Muscle of leg (tissue), 11 donors: Measurements from ENCODE around the gene SMIM29. TPM values are rescaled to one million over a fixed set of nuclear protein-coding genes. Genes with fewer than 3 reads are reported as not detected.
"Not testable (repeated sequence)": the region's sequence is repeated elsewhere in the genome, so short reads cannot be mapped to it uniquely, and the experiment has no call there.

Source experiments
- DNase-seq: peaks from one replicate; pipeline ENCODE4 v3.0.0; 2013
- H3K27ac ChIP-seq: one replicate; pipeline ENCODE4 v1.5.1; 2013; ENCODE audit warnings: mild to moderate bottlenecking, low read length, control low read depth
- H3K27me3 ChIP-seq: one replicate; pipeline ENCODE4 v1.6.1; 2013; ENCODE audit warnings: low read length; ENCODE audit not compliant: control insufficient read depth, insufficient read depth
- H3K36me3 ChIP-seq: one replicate; pipeline ENCODE4 v1.6.1; 2013; ENCODE audit warnings: low read length; ENCODE audit not compliant: control insufficient read depth, insufficient read depth
- H3K4me1 ChIP-seq: one replicate; pipeline ENCODE4 v1.6.1; 2013; ENCODE audit warnings: low read length; ENCODE audit not compliant: control insufficient read depth, insufficient read depth
- H3K4me3 ChIP-seq: one replicate; pipeline ENCODE4 v1.5.1; 2013; ENCODE audit warnings: low read length, control low read depth
- H3K9me3 ChIP-seq: replicated peaks from 2 replicates; pipeline ENCODE4 v1.6.1; 2013; ENCODE audit warnings: low read depth, low read length; ENCODE audit not compliant: control insufficient read depth
- WGBS: methylation state at CpG from one replicate; pipeline ENCODE4 v1.1.5; 2013; ENCODE audit warnings: missing lambda C conversion rate; ENCODE audit not compliant: insufficient coverage; 5-methylcytosine and 5-hydroxymethylcytosine counted together
- polyA plus RNA-seq, 8 donors: library from polyadenylated mRNA; unstranded; fragments of 120-200 nt; gene quantifications; one replicate each; pipeline versions ENCODE4 v1.2.1 to v1.2.3, GENCODE V29; 2013; ENCODE audit warnings: inconsistent platforms in 1 of 8, low replicate concordance in 1 of 8; ENCODE audit not compliant: insufficient read length in 8 of 8, insufficient read depth in 1 of 8
- total RNA-seq: library from RNA; stranded (reverse); fragments of 120-200 nt; gene quantifications from one replicate; pipeline ENCODE4 v1.2.4, GENCODE V29; 2013

Gene SMIM29
- total and polyA plus RNA-seq, 9 donors, result 7.7 to 12.0 (median 8.9) TPM

DNA sequence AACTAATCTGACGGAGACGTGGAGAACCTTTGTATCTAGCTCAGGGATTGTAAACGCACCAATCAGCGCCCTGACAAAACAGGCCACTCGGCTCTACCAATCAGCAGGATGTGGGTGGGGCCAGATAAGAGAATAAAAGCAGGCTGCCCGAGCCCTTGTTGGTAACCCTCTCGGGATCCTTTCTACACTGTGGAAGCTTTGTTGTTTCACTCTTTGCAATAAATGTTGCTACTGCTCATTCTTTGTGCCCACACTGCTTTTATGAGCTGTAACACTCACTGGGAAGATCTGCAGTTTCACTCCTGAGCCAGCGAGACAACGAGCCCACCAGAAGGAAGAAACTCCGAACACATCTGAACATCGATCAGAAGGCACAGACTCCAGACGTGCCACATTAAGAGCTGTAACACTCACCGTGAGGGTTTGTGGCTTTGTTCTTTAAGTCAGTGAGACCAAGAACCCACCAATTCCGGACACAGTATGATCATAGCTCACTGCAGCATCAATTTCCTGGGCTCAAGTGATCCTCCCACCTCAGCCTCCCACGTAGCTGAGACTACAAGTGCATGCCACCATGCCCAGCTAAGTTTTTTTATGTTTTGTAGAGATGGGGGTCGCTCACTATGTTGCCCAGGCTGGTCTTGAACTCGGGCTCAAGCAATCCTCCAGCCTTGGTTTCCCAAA, 21.0 kb upstream of the SMIM29 start:
- not testable (repeated sequence) for H3K4me1 ChIP-seq, DNase-seq, H3K36me3 ChIP-seq, H3K27me3 ChIP-seq, H3K4me3 ChIP-seq, H3K9me3 ChIP-seq, H3K27ac ChIP-seq
- WGBS, result 51% methylated on average over 10 of the region's 17 CpGs

DNA sequence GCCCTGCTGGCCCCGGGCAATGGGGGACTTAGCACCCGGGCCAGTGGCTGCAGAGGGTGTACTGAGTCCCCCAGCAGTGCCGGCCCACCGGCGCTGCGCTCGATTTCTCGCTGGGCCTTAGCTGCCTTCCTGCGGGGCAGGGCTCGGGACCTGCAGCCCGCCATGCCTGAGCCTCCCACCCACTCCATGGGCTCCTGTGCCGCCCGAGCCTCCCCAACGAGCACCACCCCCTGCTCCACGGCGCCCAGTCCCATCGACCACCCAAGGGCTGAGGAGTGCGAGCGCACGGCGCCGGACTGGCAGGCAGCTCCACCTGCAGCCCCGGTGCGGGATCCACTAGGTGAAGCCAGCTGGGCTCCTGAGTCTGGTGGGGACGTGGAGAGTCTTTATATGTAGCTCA, 20.3 kb upstream of the SMIM29 start:
- H3K4me3 ChIP-seq, H3K27ac ChIP-seq, DNase-seq, H3K4me1 ChIP-seq, H3K9me3 ChIP-seq, H3K27me3 ChIP-seq, H3K36me3 ChIP-seq: not testable (repeated sequence)
- WGBS, result no CpG with 5 or more reads among the region's 25 CpGs

DNA sequence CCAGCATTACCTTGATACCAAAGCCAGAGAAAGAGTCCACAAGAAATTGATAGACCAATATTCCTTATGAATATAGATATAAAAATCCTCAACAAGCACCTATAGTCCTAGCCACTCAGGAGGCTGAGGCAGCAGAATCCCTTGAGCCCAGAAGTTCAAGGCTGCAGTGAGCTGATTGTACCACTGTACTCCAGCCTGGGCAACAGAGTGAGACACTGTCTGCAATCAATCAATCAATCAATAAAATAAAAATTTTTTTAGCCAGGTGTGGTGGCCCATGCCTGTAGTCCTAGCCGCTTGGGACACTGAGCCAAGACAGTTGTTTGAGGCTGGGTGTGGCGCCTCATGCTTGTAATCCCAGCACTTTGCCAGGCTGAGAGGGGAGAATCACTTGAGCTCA, 18.9 kb upstream of the SMIM29 start:
- 94% methylated on average over 2 of the region's 2 CpGs for WGBS
- no peaks in the 10 kb centered on the region for H3K27me3 ChIP-seq
- H3K9me3 ChIP-seq, result peaks cover 6% of the 10 kb centered on the region
- H3K4me1 ChIP-seq, result no peaks in the 10 kb centered on the region
- H3K27ac ChIP-seq, result no peak overlapping the region
- no peak for DNase-seq
- no peaks in the 10 kb centered on the region for H3K36me3 ChIP-seq
- H3K4me3 ChIP-seq, result no peak overlapping the region

DNA sequence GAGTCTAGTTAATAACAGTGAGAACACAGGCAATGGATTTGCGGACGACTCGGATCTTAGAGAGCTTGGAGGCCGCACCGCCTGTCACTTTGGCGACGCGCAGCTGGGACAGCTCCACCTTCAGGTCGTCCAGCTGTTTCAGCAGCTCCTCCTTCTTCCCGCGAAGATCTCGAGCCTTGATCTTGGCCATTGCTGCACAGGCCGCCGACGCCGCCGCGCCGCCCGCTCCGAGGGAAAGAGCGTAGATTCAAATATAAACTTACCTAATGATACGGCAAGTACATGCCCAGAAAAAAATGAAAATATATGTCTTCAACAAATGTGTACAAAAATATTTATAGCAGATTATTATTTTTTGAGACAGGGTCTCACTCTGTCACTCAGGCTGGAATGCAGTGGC, 14.7 kb upstream of the SMIM29 start:
- not testable (repeated sequence) for H3K27ac ChIP-seq, DNase-seq, H3K4me1 ChIP-seq, H3K9me3 ChIP-seq, H3K27me3 ChIP-seq, H3K4me3 ChIP-seq, H3K36me3 ChIP-seq
- 68% methylated on average over 12 of the region's 23 CpGs for WGBS

DNA sequence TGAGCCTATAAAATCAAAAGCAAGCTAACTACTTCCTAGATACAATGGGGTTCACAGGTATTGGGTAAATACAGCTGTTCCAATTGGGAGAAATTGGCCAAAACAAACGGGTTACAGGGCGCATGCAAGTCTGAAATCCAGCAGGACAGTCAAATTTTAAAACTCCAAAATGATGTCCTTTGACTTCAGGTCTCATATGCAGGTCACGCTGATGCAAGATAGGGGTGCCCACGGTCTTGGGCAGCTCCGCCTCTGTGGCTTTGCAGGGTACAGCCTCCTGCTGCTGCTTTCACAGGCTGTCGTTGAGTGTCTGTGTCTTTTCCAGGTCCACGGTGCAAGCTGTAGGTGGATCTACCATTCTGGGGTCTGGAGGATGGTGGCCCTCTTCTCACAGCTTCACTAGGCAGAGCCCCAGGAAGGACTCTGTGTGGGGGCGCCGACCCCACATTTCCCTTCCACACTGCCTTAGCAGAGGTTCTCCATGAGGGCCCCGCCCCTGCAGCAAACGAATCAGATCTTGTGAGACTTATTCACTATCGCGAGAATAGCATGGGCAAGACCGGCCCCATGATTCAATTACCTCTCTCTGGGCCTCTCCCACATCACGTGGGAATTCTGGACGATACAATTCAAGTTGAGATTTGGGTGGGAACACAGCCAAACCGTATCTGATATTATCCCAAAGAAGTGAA, 11.9 kb upstream of the SMIM29 start:
- no peaks in the 10 kb centered on the region for H3K4me1 ChIP-seq
- H3K27me3 ChIP-seq, result no peaks in the 10 kb centered on the region
- H3K9me3 ChIP-seq, result peaks cover 6% of the 10 kb centered on the region
- no peak overlapping the region for H3K27ac ChIP-seq
- no peak for DNase-seq
- WGBS, result 88% methylated on average over 8 of the region's 17 CpGs
- H3K4me3 ChIP-seq, result no peak overlapping the region
- no peaks in the 10 kb centered on the region for H3K36me3 ChIP-seq

DNA sequence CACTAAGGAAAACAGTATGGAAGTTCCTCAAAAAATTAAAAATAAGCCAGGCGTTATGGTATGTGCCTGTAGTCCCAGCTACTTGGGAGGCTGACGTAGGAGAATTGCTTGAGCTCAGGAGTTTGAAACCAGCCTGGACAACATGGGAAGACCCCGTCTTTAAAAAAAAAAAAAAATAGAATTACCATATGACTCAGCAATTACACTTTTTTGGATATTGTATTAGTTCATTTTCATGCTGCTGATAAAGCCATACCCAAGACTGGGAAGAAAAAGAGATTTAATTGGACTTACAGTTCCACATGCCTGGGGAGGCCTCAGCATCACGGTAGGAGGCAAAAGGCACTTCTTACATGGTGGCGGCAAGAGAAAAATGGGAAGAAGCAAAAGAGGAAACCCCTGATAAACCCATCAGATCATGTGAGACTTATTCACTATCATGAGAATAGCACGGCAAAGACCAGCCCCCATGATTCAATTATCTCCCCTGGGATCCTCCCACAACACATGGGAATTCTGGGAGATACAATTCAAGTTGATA, 10.8 kb upstream of the SMIM29 start:
- DNase-seq, result no peak
- no peaks in the 10 kb centered on the region for H3K36me3 ChIP-seq
- H3K27me3 ChIP-seq, result no peaks in the 10 kb centered on the region
- no peaks in the 10 kb centered on the region for H3K4me1 ChIP-seq
- no CpG with 5 or more reads among the region's 6 CpGs for WGBS
- no peak overlapping the region for H3K4me3 ChIP-seq
- peaks cover 6% of the 10 kb centered on the region for H3K9me3 ChIP-seq
- no peak overlapping the region for H3K27ac ChIP-seq

DNA sequence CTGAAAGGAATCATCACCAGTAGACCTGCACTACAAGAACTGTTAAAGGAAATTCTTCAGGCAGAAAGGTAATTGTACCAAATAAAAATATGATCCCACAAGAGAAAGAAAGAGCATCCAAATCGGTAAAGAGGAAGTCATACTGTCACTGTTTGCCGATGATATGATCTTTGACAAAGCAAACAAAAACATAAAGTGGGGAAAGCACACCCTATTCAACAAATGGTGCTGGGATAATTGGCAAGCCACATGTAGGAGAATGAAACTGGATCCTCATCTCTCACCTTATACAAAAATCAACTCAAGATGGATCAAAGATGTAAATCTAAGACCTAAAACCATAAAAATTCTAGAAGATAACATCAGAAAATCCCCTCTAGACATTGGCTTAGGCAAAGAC, 3.6 kb upstream of the SMIM29 start:
- H3K27me3 ChIP-seq, DNase-seq, H3K36me3 ChIP-seq, H3K4me3 ChIP-seq, H3K9me3 ChIP-seq, H3K27ac ChIP-seq: not testable (repeated sequence)
- WGBS, result no CpG with 5 or more reads among the region's 2 CpGs
- H3K4me1 ChIP-seq, result peaks cover 18% of the 10 kb centered on the region

DNA sequence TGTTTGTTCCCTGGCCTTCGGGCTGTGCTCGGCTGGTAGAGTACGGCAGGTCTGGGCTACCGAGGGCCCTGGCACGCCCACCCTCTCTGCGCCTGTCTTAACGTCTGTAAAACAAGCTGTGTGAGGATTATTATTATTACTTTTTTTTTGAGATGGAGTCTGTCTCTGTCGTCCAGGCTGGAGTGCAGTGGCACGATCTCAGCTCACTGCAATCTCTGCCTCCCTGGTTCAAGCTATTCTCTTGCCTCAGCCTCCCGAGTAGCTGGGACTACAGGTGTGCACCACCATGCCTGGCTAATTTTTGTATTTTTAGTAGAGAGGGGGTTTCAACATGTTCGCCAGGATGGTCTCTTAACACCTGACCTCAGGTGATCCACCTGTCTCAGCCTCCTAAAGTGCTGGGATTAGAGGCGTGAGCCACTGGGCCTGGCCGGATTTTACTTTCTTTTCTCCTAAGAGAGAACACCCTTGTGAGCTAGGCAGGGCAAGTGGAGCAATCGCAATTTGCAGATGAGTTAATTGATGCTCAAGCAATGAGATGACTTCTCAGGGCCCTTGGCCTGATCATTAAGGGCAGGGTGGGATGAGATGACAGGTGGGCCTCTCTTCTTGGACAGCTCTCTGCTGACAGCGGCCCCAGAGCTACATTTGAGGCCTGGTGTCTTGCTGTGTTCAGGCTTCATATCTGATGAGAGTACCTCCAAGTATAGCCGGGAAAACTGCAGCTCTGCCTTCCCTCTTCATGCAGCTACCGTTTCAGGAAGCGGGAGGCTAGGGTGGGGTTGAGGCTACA, 859 bp upstream of the SMIM29 start:
- H3K4me3 ChIP-seq, result peak overlapping the region; percentile 77
- 50% methylated on average over 8 of the region's 18 CpGs for WGBS
- peak; percentile 56 for DNase-seq

DNA sequence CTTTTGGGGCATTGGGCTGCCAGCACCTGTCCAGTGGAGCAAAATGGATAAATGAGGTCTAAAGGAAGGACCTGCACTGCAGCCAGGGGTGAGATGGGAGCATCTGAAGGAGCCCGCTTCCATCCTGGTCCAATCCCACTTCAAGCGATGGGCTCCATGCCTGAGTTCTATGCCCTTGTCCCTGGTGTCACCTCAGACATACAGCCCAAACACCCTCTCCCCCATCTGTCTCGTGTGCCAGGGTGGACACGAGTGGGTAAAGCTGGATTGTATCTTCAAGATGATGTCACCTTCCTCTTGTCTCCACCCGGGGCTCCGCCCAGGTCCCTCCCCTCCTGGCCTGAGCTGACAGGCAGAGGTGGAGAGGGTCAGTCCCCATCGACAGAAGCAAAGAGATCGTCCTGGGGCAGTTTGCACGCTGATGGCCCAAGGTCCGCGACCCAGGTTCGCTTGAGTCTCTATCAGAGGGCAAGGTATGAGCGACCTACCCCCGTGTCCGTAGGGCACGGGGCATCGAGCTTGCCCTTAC, 544 bp downstream of the SMIM29 start:
- Histone ChIP-seq H3K4me3 (peak overlapping the region; percentile 76), H3K4me1 (peaks cover 25% of the 10 kb centered on the region), H3K36me3 (no peaks in the 10 kb centered on the region), H3K27ac (peak overlapping the region; percentile 76), H3K9me3 (no peaks in the 10 kb centered on the region), H3K27me3 (no peaks in the 10 kb centered on the region)
- WGBS, result under 1% methylated on average over 12 of the region's 17 CpGs
- peak; percentile 74 for DNase-seq

More for the DNA sequence above, 859 bp upstream of the SMIM29 start:
- peak overlapping the region; percentile 91 for H3K27ac ChIP-seq
- H3K27me3 ChIP-seq, result no peaks in the 10 kb centered on the region
- H3K36me3 ChIP-seq, result no peaks in the 10 kb centered on the region
- peaks cover 25% of the 10 kb centered on the region for H3K4me1 ChIP-seq
- H3K9me3 ChIP-seq, result no peaks in the 10 kb centered on the region
